H1 (cell line): Measurements from ENCODE around the gene THYN1. TPM values are rescaled to one million over a fixed set of nuclear protein-coding genes. Genes with fewer than 3 reads are reported as not detected.

Experiments
- ASH2L ChIP-seq: fragments of 200-600, 300-600 bp; sonication (generic); IDR thresholded peaks from one replicate; pipeline ENCODE4 v1.7.1; 2017; ENCODE audit warnings: low read length
- BRCA1 ChIP-seq: IDR thresholded peaks from 2 replicates; pipeline ENCODE4 v1.6.1; 2012; ENCODE audit warnings: low read depth, low read length, improper control_type of control experiment
- CREB1 ChIP-seq: IDR thresholded peaks from 2 replicates; pipeline ENCODE4 v1.6.1; 2012; ENCODE audit warnings: inconsistent platforms
- EP300 ChIP-seq, 2 experiments: IDR thresholded peaks; 1 replicate in 1 of 2; 2 replicates in 1 of 2; pipeline ENCODE4 v1.6.1; 2011 to 2012; ENCODE audit warnings: low read depth in 2 of 2, low read length in 2 of 2, mild to moderate bottlenecking in 2 of 2, borderline replicate concordance in 1 of 2, inconsistent platforms in 1 of 2, moderate library complexity in 1 of 2
- EZH2 ChIP-seq: fragments of 200-600 bp; sonication (generic); IDR thresholded peaks from 2 replicates; pipeline ENCODE4 v1.7.1; 2012; ENCODE audit warnings: low read depth, mild to moderate bottlenecking, moderate library complexity, low read length, inconsistent platforms; ENCODE audit not compliant: severe bottlenecking
- FOSL1 ChIP-seq: IDR thresholded peaks from 2 replicates; pipeline ENCODE4 v1.6.1; 2011; ENCODE audit warnings: mild to moderate bottlenecking, low read depth, low read length, moderate library complexity; ENCODE audit not compliant: insufficient read depth
- GTF2F1 ChIP-seq: IDR thresholded peaks from 2 replicates; pipeline ENCODE4 v1.6.1; 2012; ENCODE audit warnings: low read depth, low read length, improper control_type of control experiment, borderline replicate concordance
- JUN ChIP-seq: IDR thresholded peaks from 2 replicates; pipeline ENCODE4 v1.6.1; 2011; ENCODE audit warnings: low read depth, mild to moderate bottlenecking, improper control_type of control experiment, low read length
- JUND ChIP-seq: IDR thresholded peaks from 2 replicates; pipeline ENCODE4 v1.6.1; 2011; ENCODE audit warnings: mild to moderate bottlenecking, improper control_type of control experiment, low read length
- KDM1A ChIP-seq: fragments of 200-600, 300-600 bp; sonication (generic); IDR thresholded peaks from 2 replicates; pipeline ENCODE4 v1.7.1; 2016; ENCODE audit warnings: mild to moderate bottlenecking, low read length, borderline replicate concordance
- MAFK ChIP-seq: IDR thresholded peaks from 2 replicates; pipeline ENCODE4 v1.6.1; 2012; ENCODE audit warnings: low read depth, mild to moderate bottlenecking, improper control_type of control experiment, low read length
- PHF8 ChIP-seq: fragments of 200-600 bp; sonication (generic); conservative IDR thresholded peaks from 2 replicates; pipeline ENCODE4 v1.7.1; 2012; ENCODE audit warnings: low read depth, mild to moderate bottlenecking, inconsistent platforms, low read length, moderate library complexity
- POLR2A ChIP-seq, 2 experiments: IDR thresholded peaks; 1 replicate in 1 of 2; 2 replicates in 1 of 2; pipeline ENCODE4 v1.6.1; 2011; ENCODE audit warnings: low read depth in 2 of 2, low read length in 2 of 2, mild to moderate bottlenecking in 2 of 2; ENCODE audit errors: control extremely low read depth in 1 of 2
- RAD21 ChIP-seq, 2 experiments: IDR thresholded peaks in 1 of 2; conservative IDR thresholded peaks in 1 of 2; 2 replicates each; pipeline ENCODE4 v1.6.1; 2011; ENCODE audit warnings: low read depth in 2 of 2, low read length in 2 of 2, improper control_type of control experiment in 1 of 2, inconsistent platforms in 1 of 2, mild to moderate bottlenecking in 1 of 2, moderate library complexity in 1 of 2
- RBBP5 ChIP-seq: IDR thresholded peaks from 2 replicates; pipeline ENCODE4 v1.7.1; 2012; ENCODE audit warnings: low read depth, mild to moderate bottlenecking, inconsistent platforms, low read length, moderate library complexity, borderline replicate concordance
- SIRT6 ChIP-seq: IDR thresholded peaks from one replicate; pipeline ENCODE4 v1.7.1; 2012; ENCODE audit warnings: low read length, inconsistent platforms
- SP2 ChIP-seq: IDR thresholded peaks from 2 replicates; pipeline ENCODE4 v1.6.1; 2012; ENCODE audit warnings: mild to moderate bottlenecking, low read length, inconsistent platforms
- SUZ12 ChIP-seq: fragments of 200-600 bp; sonication (generic); IDR thresholded peaks from 2 replicates; pipeline ENCODE4 v1.6.1; 2012; ENCODE audit warnings: mild to moderate bottlenecking, inconsistent platforms, low read length, moderate library complexity, mixed read lengths
- TAF7 ChIP-seq: optimal IDR thresholded peaks from 2 replicates; pipeline ENCODE3; 2011; ENCODE audit warnings: low read depth, mild to moderate bottlenecking, inconsistent platforms, low read length, moderate library complexity, borderline replicate concordance
- polyA plus RNA-seq, 7 experiments: library from polyadenylated mRNA; depleted of rRNA in 3 of 7; stranded (reverse) in 5 of 7; unstranded in 2 of 7; fragments of >200 nt in 5 of 7; fragments of 200-250 nt in 2 of 7; gene quantifications; 1 replicate in 5 of 7; 2 replicates in 1 of 7; 4 replicates in 1 of 7; pipeline versions ENCODE4 v1.2.1 to v1.2.3, GENCODE V29; 2011 to 2013; ENCODE audit warnings: missing spikeins in 2 of 7, mixed read lengths in 2 of 7
- total RNA-seq: library from RNA; stranded (reverse); fragmentation: NEBNext Ultra II Directional; extraction: Animal tissue kit (Norgen Biotek cat#: 25700); gene quantifications from 2 replicates; pipeline ENCODE4 v1.2.1, GENCODE V29; 2021
- TF ChIP-seq, protein P1 (sequence below): IDR thresholded peaks from 2 replicates; pipeline ENCODE4 v1.6.1; 2012; ENCODE audit warnings: inconsistent platforms
- TF ChIP-seq, protein P2 (sequence below): IDR thresholded peaks from 2 replicates; pipeline ENCODE4 v1.6.1; 2012; ENCODE audit warnings: inconsistent platforms
- TF ChIP-seq, protein P3 (sequence below): IDR thresholded peaks from 2 replicates; pipeline ENCODE4 v1.6.1; 2011; ENCODE audit warnings: low read length, improper control_type of control experiment

The THYN1 gene
- total and polyA plus RNA-seq, 2 of the 8 experiments (the other 6 are each of a cell fraction or from before 2014, with no cell fraction given), result 77.3 to 95.1 TPM

DNA sequence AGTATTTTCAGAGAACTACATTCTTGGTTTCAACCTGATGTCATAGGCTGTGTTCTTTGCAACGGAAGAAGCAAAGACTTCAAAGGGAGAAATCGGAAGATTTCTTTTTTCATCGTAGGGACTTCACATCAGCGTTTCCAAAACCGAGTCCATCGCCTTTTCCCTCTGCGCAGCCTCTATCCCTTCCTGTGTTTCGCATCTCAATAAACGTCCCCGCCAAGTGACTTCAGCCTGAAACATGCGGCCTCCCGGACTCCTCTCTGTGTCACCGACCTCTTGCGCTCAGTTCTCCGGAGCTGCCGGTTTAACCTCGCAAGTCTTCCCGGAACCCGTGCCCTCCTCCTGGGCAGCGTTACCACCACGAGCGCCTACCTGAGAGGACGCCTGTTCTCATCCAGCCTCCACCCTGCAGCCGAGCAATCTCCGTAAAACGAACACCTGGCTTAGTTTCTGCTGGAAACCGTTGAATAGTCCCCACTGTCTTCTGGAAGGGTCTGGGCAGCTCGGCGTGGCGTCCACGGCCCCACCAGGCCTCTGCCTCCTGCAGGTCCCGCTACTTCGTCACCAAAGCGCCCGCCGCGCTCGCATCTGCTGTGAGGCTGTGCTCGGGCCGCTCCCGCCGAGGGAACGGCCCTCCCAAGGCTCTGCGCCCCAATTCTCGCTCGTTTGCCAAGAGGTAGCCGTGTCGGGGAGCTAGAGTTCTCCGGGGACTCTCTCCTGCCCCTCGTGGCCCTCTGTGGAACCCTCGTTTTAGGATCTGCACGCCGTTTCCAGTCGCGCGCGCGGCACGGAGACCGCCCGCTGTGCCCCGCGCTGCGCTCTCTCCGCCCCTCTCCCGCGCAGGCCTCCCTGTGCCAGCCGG is 22.6 kb upstream of the THYN1 start, which contains the start of gene GLB1L3 (continued):
- TF ChIP-seq, protein P1, sequence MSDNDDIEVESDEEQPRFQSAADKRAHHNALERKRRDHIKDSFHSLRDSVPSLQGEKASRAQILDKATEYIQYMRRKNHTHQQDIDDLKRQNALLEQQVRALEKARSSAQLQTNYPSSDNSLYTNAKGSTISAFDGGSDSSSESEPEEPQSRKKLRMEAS, result peak; percentile 21; the same call in 1 of the 2 replicates
- TF ChIP-seq EZH2 (no peak), BRCA1 (no peak), ASH2L (peak; percentile 90), PHF8 (0 out of 2 replicates have a peak, but pooled peaks have one; percentile 22), CREB1 (0 out of 2 replicates have a peak, but pooled peaks have one; percentile 7), KDM1A (no peak), GTF2F1 (no peak), TAF7 (peak; percentile 61), EP300 (IDR thresholded peaks at IDR 0.05; ENCODE audit: borderline replicate concordance in 1 of 2, low read depth in 2 of 2, low read length in 2 of 2) (no peak), SIRT6 (no peak), RAD21 (IDR thresholded peaks at IDR 0.05 in 1 of 2, conservative IDR thresholded peaks at IDR 0.05 in 1 of 2; ENCODE audit: low read depth in 2 of 2, low read length in 2 of 2) (peak in 1 of 2 experiments; percentile 10; a peak in 1 of 4 replicates), JUND (no peak), POLR2A (IDR thresholded peaks at IDR 0.05; ENCODE audit: control extremely low read depth in 1 of 2, low read depth in 2 of 2, low read length in 2 of 2) (no peak; a peak in 1 of 3 replicates), SUZ12 (peak; percentile 49; the same call in 1 of the 2 replicates), JUN (no peak), FOSL1 (no peak), MAFK (no peak), SP2 (no peak), RBBP5 (peak; percentile 92)
- TF ChIP-seq, protein P2, sequence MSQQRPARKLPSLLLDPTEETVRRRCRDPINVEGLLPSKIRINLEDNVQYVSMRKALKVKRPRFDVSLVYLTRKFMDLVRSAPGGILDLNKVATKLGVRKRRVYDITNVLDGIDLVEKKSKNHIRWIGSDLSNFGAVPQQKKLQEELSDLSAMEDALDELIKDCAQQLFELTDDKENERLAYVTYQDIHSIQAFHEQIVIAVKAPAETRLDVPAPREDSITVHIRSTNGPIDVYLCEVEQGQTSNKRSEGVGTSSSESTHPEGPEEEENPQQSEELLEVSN, result no peak
- TF ChIP-seq, protein P3, sequence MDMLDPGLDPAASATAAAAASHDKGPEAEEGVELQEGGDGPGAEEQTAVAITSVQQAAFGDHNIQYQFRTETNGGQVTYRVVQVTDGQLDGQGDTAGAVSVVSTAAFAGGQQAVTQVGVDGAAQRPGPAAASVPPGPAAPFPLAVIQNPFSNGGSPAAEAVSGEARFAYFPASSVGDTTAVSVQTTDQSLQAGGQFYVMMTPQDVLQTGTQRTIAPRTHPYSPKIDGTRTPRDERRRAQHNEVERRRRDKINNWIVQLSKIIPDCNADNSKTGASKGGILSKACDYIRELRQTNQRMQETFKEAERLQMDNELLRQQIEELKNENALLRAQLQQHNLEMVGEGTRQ, result no peak
